ENCODE data around the gene AFDN.

The AFDN gene

GRCh38 chr6:167995731-167996151 lies 169.0 kb downstream of the AFDN start:
- H3K4me3 ChIP-seq (IDR thresholded peaks at IDR 0.05; ENCODE audit: insufficient read depth, low read depth, low read length) = no peak overlapping the region
- no peaks in the 10 kb centered on the region for H4K20me1 ChIP-seq (ENCODE audit: insufficient read depth)
- H3K27me3 ChIP-seq (ENCODE audit: insufficient read depth, low read depth) = no peaks in the 10 kb centered on the region
- H3K9ac ChIP-seq = no peak overlapping the region
- no peak overlapping the region for H3K27ac ChIP-seq
- H3K36me3 ChIP-seq (ENCODE audit: insufficient read depth) = no peaks in the 10 kb centered on the region
- H2AFZ ChIP-seq (ENCODE audit: low read depth) = no peak overlapping the region
- TF ChIP-seq, protein P1, sequence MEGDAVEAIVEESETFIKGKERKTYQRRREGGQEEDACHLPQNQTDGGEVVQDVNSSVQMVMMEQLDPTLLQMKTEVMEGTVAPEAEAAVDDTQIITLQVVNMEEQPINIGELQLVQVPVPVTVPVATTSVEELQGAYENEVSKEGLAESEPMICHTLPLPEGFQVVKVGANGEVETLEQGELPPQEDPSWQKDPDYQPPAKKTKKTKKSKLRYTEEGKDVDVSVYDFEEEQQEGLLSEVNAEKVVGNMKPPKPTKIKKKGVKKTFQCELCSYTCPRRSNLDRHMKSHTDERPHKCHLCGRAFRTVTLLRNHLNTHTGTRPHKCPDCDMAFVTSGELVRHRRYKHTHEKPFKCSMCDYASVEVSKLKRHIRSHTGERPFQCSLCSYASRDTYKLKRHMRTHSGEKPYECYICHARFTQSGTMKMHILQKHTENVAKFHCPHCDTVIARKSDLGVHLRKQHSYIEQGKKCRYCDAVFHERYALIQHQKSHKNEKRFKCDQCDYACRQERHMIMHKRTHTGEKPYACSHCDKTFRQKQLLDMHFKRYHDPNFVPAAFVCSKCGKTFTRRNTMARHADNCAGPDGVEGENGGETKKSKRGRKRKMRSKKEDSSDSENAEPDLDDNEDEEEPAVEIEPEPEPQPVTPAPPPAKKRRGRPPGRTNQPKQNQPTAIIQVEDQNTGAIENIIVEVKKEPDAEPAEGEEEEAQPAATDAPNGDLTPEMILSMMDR (conservative IDR thresholded peaks at IDR 0.05; ENCODE audit: low read depth, low read length) = no peak
- no peaks in the 10 kb centered on the region for H3K79me2 ChIP-seq (ENCODE audit: insufficient read depth, low read depth)
- no peak overlapping the region for H3K4me2 ChIP-seq
- H3K4me1 ChIP-seq (ENCODE audit: low read depth, poor library complexity, severe bottlenecking) = no peaks in the 10 kb centered on the region

DNA sequence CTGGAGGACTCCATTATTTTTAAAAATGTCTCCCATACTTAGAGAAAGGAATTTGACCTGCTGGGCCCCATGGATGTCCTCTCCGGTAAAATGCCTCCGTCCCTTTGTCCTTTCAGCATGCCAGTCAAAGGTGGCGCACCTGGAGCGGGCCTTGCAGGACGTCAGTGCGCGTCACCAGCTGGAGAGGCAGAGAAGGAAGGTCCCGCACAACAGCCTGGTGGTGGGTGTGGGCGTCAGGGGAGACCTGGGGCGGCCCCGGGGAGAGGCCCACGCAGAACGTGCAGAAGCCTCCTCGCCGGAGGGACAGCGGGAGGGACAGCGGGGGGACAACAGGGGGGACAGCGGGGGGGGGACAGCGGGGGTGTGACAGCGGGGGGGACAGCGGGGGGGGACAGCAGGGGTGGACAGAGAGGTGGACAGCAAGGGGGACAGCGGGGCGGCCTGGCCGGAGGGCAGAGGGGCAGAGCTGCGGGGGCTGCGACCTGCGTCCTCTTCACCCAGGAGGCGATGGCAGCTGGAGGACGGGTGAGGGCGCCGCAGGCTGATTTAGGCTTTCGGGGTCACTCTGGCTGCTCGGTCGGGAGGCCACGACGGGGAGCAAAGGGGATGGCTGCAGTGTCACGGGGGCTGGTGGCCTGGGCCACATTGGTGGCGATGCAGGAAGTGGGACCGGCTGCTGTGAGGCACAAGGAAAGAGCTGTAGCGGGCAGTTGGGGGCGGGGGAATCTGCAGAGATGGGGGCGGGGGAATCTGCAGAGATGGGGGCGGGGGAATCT lies 169.9 kb downstream of the AFDN start:
- H3K27me3 ChIP-seq (ENCODE audit: insufficient read depth, low read depth) = no peaks in the 10 kb centered on the region
- H3K27ac ChIP-seq = no peak overlapping the region
- H3K4me2 ChIP-seq = no peak overlapping the region
- no peak overlapping the region for H3K9ac ChIP-seq
- no peak overlapping the region for H2AFZ ChIP-seq (ENCODE audit: low read depth)
- H3K4me3 ChIP-seq (IDR thresholded peaks at IDR 0.05; ENCODE audit: insufficient read depth, low read depth, low read length) = no peak overlapping the region
- no peaks in the 10 kb centered on the region for H3K79me2 ChIP-seq (ENCODE audit: insufficient read depth, low read depth)
- H3K4me1 ChIP-seq (ENCODE audit: low read depth, poor library complexity, severe bottlenecking) = no peaks in the 10 kb centered on the region
- TF ChIP-seq, protein P1 (conservative IDR thresholded peaks at IDR 0.05; ENCODE audit: low read depth, low read length) = no peak
- H4K20me1 ChIP-seq (ENCODE audit: insufficient read depth) = no peaks in the 10 kb centered on the region
- no peaks in the 10 kb centered on the region for H3K36me3 ChIP-seq (ENCODE audit: insufficient read depth)

DNA sequence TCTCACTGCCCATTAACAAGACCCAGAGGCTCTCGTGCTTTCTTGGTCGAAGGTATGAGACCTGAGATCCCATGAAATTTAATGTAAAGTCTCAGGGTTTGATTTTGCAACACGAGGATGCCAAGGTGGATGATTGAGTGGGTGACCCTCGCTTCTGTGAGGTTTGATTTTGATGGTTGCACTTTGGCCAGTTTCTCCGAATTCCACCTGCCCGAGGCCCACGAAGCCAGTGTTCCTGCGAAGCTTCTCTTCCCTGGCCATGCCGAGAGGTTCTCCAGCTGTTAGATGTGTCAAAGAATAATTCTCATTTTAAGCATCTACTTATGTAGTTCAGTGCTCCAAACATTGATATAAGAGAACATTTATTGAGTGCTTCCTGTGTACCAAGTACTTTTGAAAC lies 170.9 kb downstream of the AFDN start, which contains the start of gene KIF25:
TSS of gene KIF25 (plus strand) at position 30 of the 400 bp plus-strand sequence. CDS start 31,915 bp downstream, outside the sequence.
- Histone ChIP-seq H3K4me3 (IDR thresholded peaks at IDR 0.05; ENCODE audit: insufficient read depth, low read depth, low read length) (no peak within 1 kb of the TSS), H3K9ac (no peak within 1 kb of the TSS), H3K4me2 (no peak within 1 kb of the TSS), H2AFZ (ENCODE audit: low read depth) (no peak within 1 kb of the TSS), H3K79me2 (ENCODE audit: insufficient read depth, low read depth) (no peaks in the 10 kb centered on the region), H4K20me1 (ENCODE audit: insufficient read depth) (no peaks in the 10 kb centered on the region), H3K27ac (no peak within 1 kb of the TSS), H3K36me3 (ENCODE audit: insufficient read depth) (no peaks in the 10 kb centered on the region), H3K4me1 (ENCODE audit: low read depth, poor library complexity, severe bottlenecking) (no peaks in the 10 kb centered on the region), H3K27me3 (ENCODE audit: insufficient read depth, low read depth) (no peaks in the 10 kb centered on the region)
- TF ChIP-seq, protein P1 (conservative IDR thresholded peaks at IDR 0.05; ENCODE audit: low read depth, low read length) = no peak

DNA sequence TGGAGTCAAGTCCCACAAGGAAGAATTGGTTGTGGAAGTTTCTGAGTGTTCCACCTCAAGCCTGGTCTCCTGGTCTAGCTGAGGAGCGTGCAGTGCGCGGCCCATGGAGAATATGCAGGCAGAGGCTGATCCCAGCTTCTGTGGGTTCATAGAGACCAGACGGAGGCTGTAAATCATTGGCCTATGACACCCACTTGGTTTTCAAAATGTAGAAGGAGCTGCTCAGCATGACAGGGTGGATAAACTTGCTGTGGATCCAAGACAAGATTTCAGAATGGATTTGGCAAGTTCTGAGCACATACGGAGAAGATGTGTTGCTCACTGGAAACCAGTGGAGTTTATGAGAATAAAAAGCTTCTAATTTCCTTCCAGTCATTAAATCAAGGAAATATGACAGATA lies 171.5 kb downstream of the AFDN start:
- Histone ChIP-seq H3K36me3 (ENCODE audit: insufficient read depth) (no peaks in the 10 kb centered on the region), H3K27ac (no peak overlapping the region), H3K4me2 (no peak overlapping the region), H2AFZ (ENCODE audit: low read depth) (no peak overlapping the region), H3K4me1 (ENCODE audit: low read depth, poor library complexity, severe bottlenecking) (no peaks in the 10 kb centered on the region), H3K9ac (no peak overlapping the region), H4K20me1 (ENCODE audit: insufficient read depth) (no peaks in the 10 kb centered on the region), H3K79me2 (ENCODE audit: insufficient read depth, low read depth) (no peaks in the 10 kb centered on the region), H3K4me3 (IDR thresholded peaks at IDR 0.05; ENCODE audit: insufficient read depth, low read depth, low read length) (no peak overlapping the region), H3K27me3 (ENCODE audit: insufficient read depth, low read depth) (no peaks in the 10 kb centered on the region)
- TF ChIP-seq, protein P1 (conservative IDR thresholded peaks at IDR 0.05; ENCODE audit: low read depth, low read length) = no peak

Data from KMS-11 (cell line).